HepG2 (cell line): ENCODE measurements around the gene NOS1. TPM values are rescaled to one million over a fixed set of nuclear protein-coding genes. Genes with fewer than 3 reads are reported as not detected.

Source experiments
- ATAC-seq: fragments of 200-7000 bp; cut with Tn5 transposase; 3 replicates; pipeline ENCODE4 v1.9.1; 2020; ENCODE audit warnings: mild to moderate bottlenecking, moderate library complexity
- BruUV-seq: library from RNA; stranded (reverse); fragments of 400-500 nt; replicated peaks from 2 replicates; lab custom pipeline; 2021; lab: Mats Ljungman, UMichigan
- CTCF ChIA-PET: fragments of 300-600 bp; formaldehyde crosslinking; extraction: SDS; loops from one replicate; lab custom pipeline; 2021; ENCODE audit warnings: low total read pairs, inconsistent platforms, low intra/inter-chr PET ratio; lab: Yijun Ruan, JAX
- POLR2A ChIA-PET: fragments of 350-600 bp; sonication (Branson Sonifier 250); formaldehyde crosslinking; loops from one replicate; lab custom pipeline; 2020; ENCODE audit warnings: antibody characterized with exemption, inconsistent platforms; lab: Yijun Ruan, JAX
- DNase-seq: peaks from one replicate; pipeline ENCODE4 v3.0.0-alpha.2; 2015; ENCODE audit warnings: low spot score
- FAIRE-seq: peaks from 3 replicates; lab custom pipeline; 2011; peaks lifted over from hg19 to GRCh38; lab: Jason Lieb, UNC
- H2AFZ ChIP-seq: one replicate; pipeline ENCODE4 v1.6.1; 2011; ENCODE audit warnings: low read length, inconsistent platforms
- H3K27ac ChIP-seq: fragments of 300-600 bp; 3 replicates; pipeline ENCODE4 v1.8.0; 2011; ENCODE audit warnings: mixed run types, mild to moderate bottlenecking, mixed read lengths, low read length, inconsistent platforms; ENCODE audit not compliant: insufficient read depth; ENCODE audit errors: extremely low read length
- H3K27me3 ChIP-seq, 2 experiments: fragments of 200-600 bp in 1 of 2; 2 replicates in 1 of 2; 3 replicates in 1 of 2; pipeline versions ENCODE4 v1.6.0 to v1.8.0; 2011; ENCODE audit warnings: low read length in 2 of 2, mild to moderate bottlenecking in 2 of 2, moderate library complexity in 2 of 2, inconsistent platforms in 1 of 2; ENCODE audit not compliant: insufficient read depth in 2 of 2, control insufficient read depth in 1 of 2
- H3K36me3 ChIP-seq, 2 experiments: fragments of 200-600 bp in 1 of 2; replicated peaks in 1 of 2; 2 replicates in 1 of 2; 3 replicates in 1 of 2; pipeline versions ENCODE4 v1.5.1 to v1.8.0; 2011; ENCODE audit warnings: low read length in 2 of 2, inconsistent platforms in 1 of 2; ENCODE audit not compliant: insufficient read depth in 2 of 2, control insufficient read depth in 1 of 2
- H3K4me1 ChIP-seq: 2 replicates; pipeline ENCODE4 v1.5.1; 2012; ENCODE audit warnings: low read length, inconsistent platforms; ENCODE audit not compliant: insufficient read depth
- H3K4me2 ChIP-seq: 2 replicates; pipeline ENCODE4 v1.6.0; 2011; ENCODE audit warnings: low read depth, low read length, inconsistent platforms
- H3K4me3 ChIP-seq, 3 experiments: fragments of 200-600 bp in 1 of 3; sonication (generic), shearing (Covaris generic) in 1 of 3; replicated peaks in 1 of 3; 2 replicates each; pipeline ENCODE4 v1.5.1; 2011 to 2016; ENCODE audit warnings: low read length in 3 of 3, inconsistent platforms in 2 of 3, low read depth in 2 of 3, mild to moderate bottlenecking in 2 of 3, control low read depth in 1 of 3, mixed read lengths in 1 of 3; ENCODE audit not compliant: insufficient read depth in 1 of 3
- H3K79me2 ChIP-seq: one replicate; pipeline ENCODE4 v1.6.1; 2011; ENCODE audit warnings: low read length, inconsistent platforms; ENCODE audit not compliant: insufficient read depth
- H3K9ac ChIP-seq: 2 replicates; pipeline ENCODE4 v1.6.0; 2011; ENCODE audit warnings: mild to moderate bottlenecking, low read depth, low read length, inconsistent platforms; ENCODE audit not compliant: insufficient read depth
- H3K9me3 ChIP-seq: 2 replicates; pipeline ENCODE4 v1.5.1; 2012; ENCODE audit warnings: mild to moderate bottlenecking, low read length
- H4K20me1 ChIP-seq: 2 replicates; pipeline ENCODE4 v1.6.0; 2011; ENCODE audit warnings: inconsistent platforms, mild to moderate bottlenecking, low read length, moderate library complexity; ENCODE audit not compliant: insufficient read depth
- ISX ChIP-seq: sonication (generic); formaldehyde crosslinking; conservative IDR thresholded peaks from 2 replicates; pipeline ENCODE4 v1.5.0; 2020; ENCODE audit warnings: missing genetic modification reagents
- PPARG ChIP-seq: conservative IDR thresholded peaks from 2 replicates; pipeline ENCODE4 v1.6.1; 2016; ENCODE audit warnings: missing biosample characterization, missing genetic modification reagents
- RFX5 ChIP-seq: IDR thresholded peaks from 2 replicates; pipeline ENCODE4 v1.6.1; 2011; ENCODE audit warnings: low read depth, low read length, improper control_type of control experiment
- ZBTB8A ChIP-seq: sonication (generic); formaldehyde crosslinking; IDR thresholded peaks from 2 replicates; pipeline ENCODE4 v1.4.0; 2020; ENCODE audit warnings: mild to moderate bottlenecking, low read depth, missing genetic modification reagents, borderline replicate concordance
- ZZZ3 ChIP-seq: sonication (generic); formaldehyde crosslinking; IDR thresholded peaks from 2 replicates; pipeline ENCODE4 v1.4.0; 2020; ENCODE audit warnings: missing genetic modification reagents, mild to moderate bottlenecking, borderline replicate concordance
- WGBS: methylation state at CpG from one replicate; pipeline ENCODE4 v1.1.6; 2017; ENCODE audit warnings: low lambda C conversion rate; 5-methylcytosine and 5-hydroxymethylcytosine counted together
- in situ Hi-C: cut with HindIII; loops from 2 replicates; pipeline ENCODE4 v1.10.0; 2017; ENCODE audit warnings: low pct_unique_long_range_greater_than_20kb; ENCODE audit not compliant: extremely low pct_ligation_motif_present
- intact Hi-C: fragments of 100-400 bp; cut with micrococcal nuclease; formaldehyde crosslinking; loops from one replicate; pipeline ENCODE4 v1.10.0; 2022; ENCODE audit not compliant: unreplicated experiment
- polyA plus RNA-seq, 8 experiments: library from polyadenylated mRNA; depleted of rRNA in 3 of 8; stranded (reverse) in 7 of 8; unstranded in 1 of 8; fragments of >200 nt; fragmentation: Illumina TruSeq in 4 of 8; extraction: Trizol in 4 of 8; gene quantifications; 2 replicates each; pipeline versions ENCODE4 v1.2.1 to v1.2.3, GENCODE V29; 2011 to 2016; ENCODE audit warnings: low read depth in 4 of 8, missing spikeins in 1 of 8, mixed read lengths in 1 of 8; ENCODE audit not compliant: insufficient read depth in 1 of 8
- total RNA-seq, 5 experiments: library from RNA; depleted of rRNA; stranded (reverse); fragments of >200 nt; fragmentation: Illumina TruSeq; extraction: Trizol; gene quantifications; 2 replicates each; pipeline ENCODE4 v1.2.3, GENCODE V29; 2016; ENCODE audit warnings: low read depth in 1 of 5
- TF ChIP-seq, protein P1 (sequence below): sonication (generic); formaldehyde crosslinking; IDR thresholded peaks from 2 replicates; pipeline ENCODE4 v1.4.0; 2020; ENCODE audit warnings: missing genetic modification reagents, borderline replicate concordance
- TF ChIP-seq, protein P2 (sequence below): IDR thresholded peaks from 2 replicates; pipeline ENCODE4 v1.6.1; 2018; ENCODE audit warnings: missing genetic modification reagents, mild to moderate bottlenecking, missing compliant biosample characterization
- TF ChIP-seq, protein P3 (sequence below): sonication (generic); formaldehyde crosslinking; IDR thresholded peaks from 2 replicates; pipeline ENCODE4 v1.4.0; 2020; ENCODE audit warnings: missing genetic modification reagents

The NOS1 gene
- total and polyA plus RNA-seq, 2 of the 13 experiments (the other 11 are each of a cell fraction or from before 2014, with no cell fraction given), result not detected

DNA sequence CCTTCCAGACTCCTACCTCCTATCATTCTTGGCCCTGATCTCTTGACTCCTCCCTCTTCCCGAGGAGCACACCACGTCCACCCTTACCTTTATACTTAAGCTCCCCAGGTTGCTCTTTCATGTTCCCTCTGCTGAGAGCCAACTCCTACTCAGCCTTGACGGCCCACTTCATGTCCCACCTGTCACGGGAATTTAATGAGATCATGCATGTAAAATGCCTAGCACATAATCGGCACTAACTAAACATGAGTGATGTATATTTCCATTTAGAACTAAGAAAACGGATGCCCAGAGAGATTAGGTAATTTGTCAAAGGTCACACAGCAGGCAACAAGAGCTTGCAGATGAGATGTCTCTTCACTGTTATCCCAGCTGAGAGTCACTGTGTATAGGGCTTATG is 45.1 kb downstream of the NOS1 start:
- DNase-seq, result no peak
- BruUV-seq, result no TSS peak
- intact Hi-C loops, result no loop called here
- H3K27me3 ChIP-seq, result peaks cover 3 to 14% of the 10 kb centered on the region in 2 experiments; a peak in 2 of 5 replicates
- ChIA-PET POLR2A (no interaction called here), CTCF (no interaction called here)
- H3K4me1 ChIP-seq, result no peaks in the 10 kb centered on the region
- no peak for ATAC-seq
- H3K9ac ChIP-seq, result no peak overlapping the region
- H3K27ac ChIP-seq, result no peak overlapping the region
- H3K4me3 ChIP-seq, result no peak overlapping the region
- no peaks in the 10 kb centered on the region for H3K9me3 ChIP-seq
- no peaks in the 10 kb centered on the region for H4K20me1 ChIP-seq
- no peak overlapping the region for H3K4me2 ChIP-seq
- WGBS, result 1% methylated on average over 6 of the region's 6 CpGs
- in situ Hi-C loops, result no loop called here
- no peak for FAIRE-seq
- no peaks in the 10 kb centered on the region for H3K36me3 ChIP-seq
- TF ChIP-seq ISX (CRISPR knock-in tag), result no peak
- H2AFZ ChIP-seq, result no peak overlapping the region
- no peaks in the 10 kb centered on the region for H3K79me2 ChIP-seq

DNA sequence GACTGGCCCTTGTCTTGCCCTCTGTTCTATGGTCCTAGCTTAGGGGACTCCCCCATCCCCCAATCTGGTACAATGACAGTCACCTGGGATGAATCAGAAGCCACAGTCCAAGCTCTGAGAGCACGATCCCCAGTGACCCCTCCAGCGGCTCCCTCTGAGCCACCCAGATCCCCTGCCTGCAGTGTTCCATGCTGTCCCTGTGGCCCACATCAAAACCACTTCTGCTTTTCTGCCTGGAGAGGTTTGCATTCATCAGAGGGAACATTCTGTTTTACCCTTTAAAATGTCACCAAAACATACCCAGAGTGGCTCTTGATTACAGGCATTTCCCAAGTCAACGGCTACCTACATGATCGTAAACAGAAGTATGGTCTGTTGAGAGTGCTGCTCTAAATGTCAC is 47.5 kb downstream of the NOS1 start:
- POLR2A ChIA-PET, result no interaction called here
- no peak for DNase-seq
- Histone ChIP-seq H2AFZ (no peak overlapping the region), H3K4me3 (no peak overlapping the region), H4K20me1 (no peaks in the 10 kb centered on the region), H3K36me3 (no peaks in the 10 kb centered on the region), H3K9ac (no peak overlapping the region), H3K27me3 (peaks cover 3 to 19% of the 10 kb centered on the region in 2 experiments; a peak in 3 of 5 replicates), H3K27ac (no peak overlapping the region), H3K4me2 (no peak overlapping the region), H3K4me1 (no peaks in the 10 kb centered on the region), H3K9me3 (no peaks in the 10 kb centered on the region), H3K79me2 (no peaks in the 10 kb centered on the region)
- BruUV-seq, result no TSS peak
- CTCF ChIA-PET, result no interaction called here
- FAIRE-seq, result no peak
- no peak for ATAC-seq
- WGBS, result 2% methylated on average over 4 of the region's 4 CpGs
- in situ Hi-C loops, result no loop called here
- intact Hi-C loops, result no loop called here
- TF ChIP-seq ZBTB8A (CRISPR knock-in tag) (no peak), RFX5 (no peak), PPARG (CRISPR knock-in tag) (no peak), ZZZ3 (CRISPR knock-in tag) (no peak)
- TF ChIP-seq, protein P1, sequence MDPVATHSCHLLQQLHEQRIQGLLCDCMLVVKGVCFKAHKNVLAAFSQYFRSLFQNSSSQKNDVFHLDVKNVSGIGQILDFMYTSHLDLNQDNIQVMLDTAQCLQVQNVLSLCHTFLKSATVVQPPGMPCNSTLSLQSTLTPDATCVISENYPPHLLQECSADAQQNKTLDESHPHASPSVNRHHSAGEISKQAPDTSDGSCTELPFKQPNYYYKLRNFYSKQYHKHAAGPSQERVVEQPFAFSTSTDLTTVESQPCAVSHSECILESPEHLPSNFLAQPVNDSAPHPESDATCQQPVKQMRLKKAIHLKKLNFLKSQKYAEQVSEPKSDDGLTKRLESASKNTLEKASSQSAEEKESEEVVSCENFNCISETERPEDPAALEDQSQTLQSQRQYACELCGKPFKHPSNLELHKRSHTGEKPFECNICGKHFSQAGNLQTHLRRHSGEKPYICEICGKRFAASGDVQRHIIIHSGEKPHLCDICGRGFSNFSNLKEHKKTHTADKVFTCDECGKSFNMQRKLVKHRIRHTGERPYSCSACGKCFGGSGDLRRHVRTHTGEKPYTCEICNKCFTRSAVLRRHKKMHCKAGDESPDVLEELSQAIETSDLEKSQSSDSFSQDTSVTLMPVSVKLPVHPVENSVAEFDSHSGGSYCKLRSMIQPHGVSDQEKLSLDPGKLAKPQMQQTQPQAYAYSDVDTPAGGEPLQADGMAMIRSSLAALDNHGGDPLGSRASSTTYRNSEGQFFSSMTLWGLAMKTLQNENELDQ (CRISPR knock-in tag), result no peak
- TF ChIP-seq, protein P2, sequence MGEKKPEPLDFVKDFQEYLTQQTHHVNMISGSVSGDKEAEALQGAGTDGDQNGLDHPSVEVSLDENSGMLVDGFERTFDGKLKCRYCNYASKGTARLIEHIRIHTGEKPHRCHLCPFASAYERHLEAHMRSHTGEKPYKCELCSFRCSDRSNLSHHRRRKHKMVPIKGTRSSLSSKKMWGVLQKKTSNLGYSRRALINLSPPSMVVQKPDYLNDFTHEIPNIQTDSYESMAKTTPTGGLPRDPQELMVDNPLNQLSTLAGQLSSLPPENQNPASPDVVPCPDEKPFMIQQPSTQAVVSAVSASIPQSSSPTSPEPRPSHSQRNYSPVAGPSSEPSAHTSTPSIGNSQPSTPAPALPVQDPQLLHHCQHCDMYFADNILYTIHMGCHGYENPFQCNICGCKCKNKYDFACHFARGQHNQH, result no peak
- TF ChIP-seq, protein P3, sequence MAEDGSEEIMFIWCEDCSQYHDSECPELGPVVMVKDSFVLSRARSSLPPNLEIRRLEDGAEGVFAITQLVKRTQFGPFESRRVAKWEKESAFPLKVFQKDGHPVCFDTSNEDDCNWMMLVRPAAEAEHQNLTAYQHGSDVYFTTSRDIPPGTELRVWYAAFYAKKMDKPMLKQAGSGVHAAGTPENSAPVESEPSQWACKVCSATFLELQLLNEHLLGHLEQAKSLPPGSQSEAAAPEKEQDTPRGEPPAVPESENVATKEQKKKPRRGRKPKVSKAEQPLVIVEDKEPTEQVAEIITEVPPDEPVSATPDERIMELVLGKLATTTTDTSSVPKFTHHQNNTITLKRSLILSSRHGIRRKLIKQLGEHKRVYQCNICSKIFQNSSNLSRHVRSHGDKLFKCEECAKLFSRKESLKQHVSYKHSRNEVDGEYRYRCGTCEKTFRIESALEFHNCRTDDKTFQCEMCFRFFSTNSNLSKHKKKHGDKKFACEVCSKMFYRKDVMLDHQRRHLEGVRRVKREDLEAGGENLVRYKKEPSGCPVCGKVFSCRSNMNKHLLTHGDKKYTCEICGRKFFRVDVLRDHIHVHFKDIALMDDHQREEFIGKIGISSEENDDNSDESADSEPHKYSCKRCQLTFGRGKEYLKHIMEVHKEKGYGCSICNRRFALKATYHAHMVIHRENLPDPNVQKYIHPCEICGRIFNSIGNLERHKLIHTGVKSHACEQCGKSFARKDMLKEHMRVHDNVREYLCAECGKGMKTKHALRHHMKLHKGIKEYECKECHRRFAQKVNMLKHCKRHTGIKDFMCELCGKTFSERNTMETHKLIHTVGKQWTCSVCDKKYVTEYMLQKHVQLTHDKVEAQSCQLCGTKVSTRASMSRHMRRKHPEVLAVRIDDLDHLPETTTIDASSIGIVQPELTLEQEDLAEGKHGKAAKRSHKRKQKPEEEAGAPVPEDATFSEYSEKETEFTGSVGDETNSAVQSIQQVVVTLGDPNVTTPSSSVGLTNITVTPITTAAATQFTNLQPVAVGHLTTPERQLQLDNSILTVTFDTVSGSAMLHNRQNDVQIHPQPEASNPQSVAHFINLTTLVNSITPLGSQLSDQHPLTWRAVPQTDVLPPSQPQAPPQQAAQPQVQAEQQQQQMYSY (CRISPR knock-in tag), result no peak
